Body of pancreas (tissue), 4 donors: Measurements from ENCODE around the gene DDR2.

Experiments
- CTCF ChIP-seq, 7 experiments: fragments of 450-650 bp in 4 of 7; fragments of 200-600 bp in 3 of 7; sonication (generic) in 3 of 7; IDR thresholded peaks; one replicate each; pipeline ENCODE4 v1.5.1; 2016 to 2019; ENCODE audit warnings: antibody characterized with exemption in 7 of 7
- POLR2A ChIP-seq, 3 donors: fragments of 450-650 bp; IDR thresholded peaks; one replicate each; pipeline ENCODE4 v1.6.1; 2016; ENCODE audit warnings: antibody characterized with exemption in 3 of 3, mild to moderate bottlenecking in 2 of 3

GRCh38 chr1:162666006-162666645, 33.9 kb downstream of the DDR2 start:
- no peak for TF ChIP-seq CTCF (IDR thresholded peaks at IDR 0.05)
- no peak for TF ChIP-seq POLR2A (IDR thresholded peaks at IDR 0.05)
